IMR-90 (cell line): ENCODE results near the gene PHAF1. TPM values are rescaled to one million over a fixed set of nuclear protein-coding genes. Genes with fewer than 3 reads are reported as not detected.
A peak's percentile ranks its signal among the peaks of the same experiment; 100 is the strongest.

ENCODE experiments used
- ATAC-seq: fragments of 200-7000 bp; cut with Tn5 transposase; 2 replicates; pipeline ENCODE4 v1.9.1; 2020; ENCODE audit warnings: low read depth, mild to moderate bottlenecking, moderate library complexity
- BruUV-seq: library from RNA; stranded (reverse); fragments of 400-500 nt; replicated peaks from 2 replicates; lab custom pipeline; 2021; lab: Mats Ljungman, UMichigan
- CTCF ChIA-PET: fragments of 300-600 bp; formaldehyde crosslinking; extraction: SDS; loops from one replicate; lab custom pipeline; 2021; ENCODE audit warnings: antibody characterized with exemption; lab: Yijun Ruan, JAX
- POLR2A ChIA-PET: fragments of 300-600 bp; sonication (Branson Sonifier 250); formaldehyde crosslinking; loops from one replicate; lab custom pipeline; 2022; ENCODE audit warnings: antibody characterized with exemption; ENCODE audit not compliant: unreplicated experiment; lab: Charles Lee
- DNase-seq: peaks from one replicate; pipeline ENCODE4 v3.0.0; 2013
- H2AFZ ChIP-seq: replicated peaks from 2 replicates; pipeline ENCODE3; 2013; ENCODE audit warnings: low read length, mild to moderate bottlenecking; ENCODE audit not compliant: poor library complexity
- H2AK5ac ChIP-seq: 2 replicates; pipeline ENCODE4 v1.6.1; 2013; ENCODE audit warnings: low read depth, low read length, inconsistent platforms
- H2AK9ac ChIP-seq: replicated peaks from 2 replicates; pipeline ENCODE3; 2013; ENCODE audit warnings: mild to moderate bottlenecking, low read depth, low read length, moderate library complexity; ENCODE audit not compliant: poor library complexity
- H2BK120ac ChIP-seq: 2 replicates; pipeline ENCODE4 v1.6.1; 2013; ENCODE audit warnings: low read depth, low read length, inconsistent platforms
- H2BK15ac ChIP-seq: 3 replicates; pipeline ENCODE4 v1.6.1; 2013; ENCODE audit warnings: low read depth, low read length, inconsistent platforms
- H2BK20ac ChIP-seq: 2 replicates; pipeline ENCODE4 v1.6.1; 2013; ENCODE audit warnings: low read depth, mild to moderate bottlenecking, inconsistent platforms, low read length, moderate library complexity
- H2BK5ac ChIP-seq: 2 replicates; pipeline ENCODE4 v1.6.1; 2013; ENCODE audit warnings: mild to moderate bottlenecking, low read depth, low read length, inconsistent platforms; ENCODE audit not compliant: poor library complexity, severe bottlenecking
- H3K14ac ChIP-seq: replicated peaks from 2 replicates; pipeline ENCODE4 v1.6.1; 2013; ENCODE audit warnings: low read depth, low read length, inconsistent platforms
- H3K18ac ChIP-seq: 2 replicates; pipeline ENCODE4 v1.6.1; 2013; ENCODE audit warnings: low read depth, low read length, control low read depth
- H3K23ac ChIP-seq: 2 replicates; pipeline ENCODE4 v1.6.1; 2013; ENCODE audit warnings: low read depth, low read length, inconsistent platforms
- H3K27ac ChIP-seq: 2 replicates; pipeline ENCODE4 v1.5.1; 2013; ENCODE audit warnings: mild to moderate bottlenecking, control low read depth, low read length; ENCODE audit not compliant: insufficient read depth
- H3K27me3 ChIP-seq: 2 replicates; pipeline ENCODE4 v1.6.1; 2013; ENCODE audit warnings: low read length; ENCODE audit not compliant: control insufficient read depth, insufficient read depth
- H3K36me3 ChIP-seq: 2 replicates; pipeline ENCODE4 v1.6.1; 2013; ENCODE audit warnings: low read length, mixed read lengths; ENCODE audit not compliant: control insufficient read depth, insufficient read depth
- H3K4ac ChIP-seq: 2 replicates; pipeline ENCODE4 v1.6.1; 2013; ENCODE audit warnings: low read depth, low read length, inconsistent platforms
- H3K4me1 ChIP-seq: 2 replicates; pipeline ENCODE4 v1.6.1; 2013; ENCODE audit warnings: low read length, mixed read lengths; ENCODE audit not compliant: control insufficient read depth, insufficient read depth
- H3K4me2 ChIP-seq: 2 replicates; pipeline ENCODE4 v1.6.1; 2013; ENCODE audit warnings: low read depth, mild to moderate bottlenecking, control low read depth, low read length, moderate library complexity
- H3K4me3 ChIP-seq: 2 replicates; pipeline ENCODE4 v1.5.1; 2013; ENCODE audit warnings: low read depth, mild to moderate bottlenecking, control low read depth, low read length, moderate library complexity; ENCODE audit not compliant: insufficient read depth
- H3K56ac ChIP-seq: 2 replicates; pipeline ENCODE4 v1.6.1; 2013; ENCODE audit warnings: low read length, inconsistent platforms; ENCODE audit not compliant: insufficient read depth; ENCODE audit errors: extremely low read depth
- H3K79me1 ChIP-seq, 2 experiments: 2 replicates each; pipeline ENCODE4 v1.6.1; 2013; ENCODE audit warnings: low read length in 2 of 2, inconsistent platforms in 1 of 2, low read depth in 1 of 2
- H3K9ac ChIP-seq: 2 replicates; pipeline ENCODE4 v1.6.1; 2013; ENCODE audit warnings: low read depth, low read length, control low read depth
- H3K9me1 ChIP-seq: 2 replicates; pipeline ENCODE4 v1.6.1; 2013; ENCODE audit warnings: low read length, inconsistent platforms; ENCODE audit not compliant: insufficient read depth
- H3K9me3 ChIP-seq: 2 replicates; pipeline ENCODE4 v1.6.1; 2013; ENCODE audit warnings: low read length; ENCODE audit not compliant: control insufficient read depth, insufficient read depth
- H4K20me1 ChIP-seq: 2 replicates; pipeline ENCODE4 v1.6.1; 2013; ENCODE audit warnings: low read length, inconsistent platforms; ENCODE audit not compliant: insufficient read depth
- H4K5ac ChIP-seq: 2 replicates; pipeline ENCODE4 v1.6.1; 2013; ENCODE audit warnings: mild to moderate bottlenecking, low read depth, low read length, control low read depth
- H4K8ac ChIP-seq, 2 experiments: 2 replicates each; pipeline ENCODE4 v1.6.1; 2013; ENCODE audit warnings: low read depth in 2 of 2, low read length in 2 of 2, control low read depth in 1 of 2, inconsistent platforms in 1 of 2
- H4K91ac ChIP-seq: 2 replicates; pipeline ENCODE4 v1.6.1; 2013; ENCODE audit warnings: low read depth, low read length, inconsistent platforms; ENCODE audit not compliant: insufficient read depth
- BHLHE40 ChIP-seq: fragments of 150-350 bp; IDR thresholded peaks from 2 replicates; pipeline ENCODE4 v1.6.1; 2016; ENCODE audit warnings: mild to moderate bottlenecking, low read depth, low read length
- CEBPB ChIP-seq: IDR thresholded peaks from 2 replicates; pipeline ENCODE4 v1.6.1; 2012; ENCODE audit warnings: low read depth, low read length, improper control_type of control experiment
- CTCF ChIP-seq: conservative IDR thresholded peaks from 2 replicates; pipeline ENCODE4 v1.5.1; 2012; ENCODE audit warnings: mild to moderate bottlenecking, low read depth, low read length, improper control_type of control experiment
- FOS ChIP-seq: fragments of 150-350 bp; IDR thresholded peaks from 2 replicates; pipeline ENCODE4 v1.6.1; 2016; ENCODE audit warnings: low read depth, low read length
- MAZ ChIP-seq: IDR thresholded peaks from 2 replicates; pipeline ENCODE4 v1.6.1; 2012; ENCODE audit warnings: low read depth, mild to moderate bottlenecking, low read length, improper control_type of control experiment, moderate library complexity, borderline replicate concordance
- POLR2A ChIP-seq: IDR thresholded peaks from 2 replicates; pipeline ENCODE4 v1.6.1; 2012; ENCODE audit warnings: mild to moderate bottlenecking, low read depth, low read length
- RCOR1 ChIP-seq: IDR thresholded peaks from 2 replicates; pipeline ENCODE4 v1.6.1; 2012; ENCODE audit warnings: mild to moderate bottlenecking, low read length, improper control_type of control experiment; ENCODE audit not compliant: insufficient replicate concordance
- RFX5 ChIP-seq: IDR thresholded peaks from 2 replicates; pipeline ENCODE4 v1.8.0; 2012; ENCODE audit warnings: low read depth, mild to moderate bottlenecking, low read length, moderate library complexity
- SMC3 ChIP-seq: fragments of 150-350 bp; IDR thresholded peaks from 2 replicates; pipeline ENCODE4 v1.6.1; 2016; ENCODE audit warnings: low read depth, mild to moderate bottlenecking, antibody characterized with exemption, low read length, moderate library complexity
- WGBS, 2 experiments: methylation state at CpG; one replicate each; pipeline versions ENCODE4 v1.1.5 to v1.1.7; 2013; ENCODE audit warnings: missing lambda C conversion rate in 2 of 2; ENCODE audit not compliant: insufficient read length in 1 of 2; ENCODE audit errors: extremely low coverage in 2 of 2; 5-methylcytosine and 5-hydroxymethylcytosine counted together
- dilution Hi-C: fragments of 300-500 bp; cut with HindIII; formaldehyde crosslinking; loops from one replicate; pipeline ENCODE4 v1.14.3; 2018; ENCODE audit warnings: low sequenced_read_pairs; ENCODE audit not compliant: unreplicated experiment
- in situ Hi-C: fragments of 300-500 bp; cut with MboI; formaldehyde crosslinking; loops from 3 replicates; pipeline ENCODE4 v1.14.3; 2019; ENCODE audit warnings: low sequenced_read_pairs, inconsistent platforms, mixed read lengths
- intact Hi-C: fragments of 100-400 bp; cut with micrococcal nuclease; formaldehyde crosslinking; loops from 2 replicates; pipeline ENCODE4 v1.10.0; 2022
- polyA plus RNA-seq, 3 experiments: library from polyadenylated mRNA; depleted of rRNA; stranded (reverse); fragments of >200 nt; gene quantifications; 2 replicates each; pipeline ENCODE4 v1.2.3, GENCODE V29; 2012; ENCODE audit warnings: low replicate concordance in 1 of 3
- total RNA-seq: library from RNA; depleted of rRNA; stranded (reverse); fragments of >200 nt; gene quantifications from 2 replicates; pipeline ENCODE4 v1.2.3, GENCODE V29; 2012

Gene PHAF1
- total and polyA plus RNA-seq, 2 of the 4 experiments (the other 2 are of a cell fraction), result 14.0 to 19.8 TPM

- H3K9ac ChIP-seq, result no peak overlapping the region
- peak overlapping the region; percentile 98 for H2AFZ ChIP-seq
- peak overlapping the region; percentile 67 for H4K5ac ChIP-seq
- H3K4me3 ChIP-seq, result no peak overlapping the region
- H3K14ac ChIP-seq, result no peak overlapping the region
- H3K4me1 ChIP-seq, result peaks cover 31% of the 10 kb centered on the region
- no peak overlapping the region; the same call in 1 of the 2 replicates for H3K27ac ChIP-seq
- H3K27me3 ChIP-seq, result peaks cover 17% of the 10 kb centered on the region; the same call in 1 of the 2 replicates
- H3K79me1 ChIP-seq, result peaks cover 9 to 31% of the 10 kb centered on the region in 2 experiments; a peak in 3 of 4 replicates
- peaks cover 20% of the 10 kb centered on the region for H3K9me1 ChIP-seq
- no peak overlapping the region for H2BK20ac ChIP-seq
- H3K9me3 ChIP-seq, result no peaks in the 10 kb centered on the region
- no peak overlapping the region for H2AK9ac ChIP-seq
- no peaks in the 10 kb centered on the region for H3K36me3 ChIP-seq
- H3K23ac ChIP-seq, result peak overlapping the region; percentile 21; the same call in 1 of the 2 replicates
- ATAC-seq (no peak), DNase-seq (no peak)
- POLR2A ChIA-PET, result interaction anchor here (0.6 kb wide), 1 partner anchor 232 kb away, joined by 3 read pairs; no protein-coding TSS in a partner anchor
- CTCF ChIA-PET, result interaction anchor here (1.1 to 1.3 kb wide), 2 partner anchors 14 to 17 kb away, joined by 4 to 5 read pairs; no protein-coding TSS in a partner anchor
- H2BK15ac ChIP-seq, result peak overlapping the region; percentile 21; the same call in 2 of the 3 replicates
- no peak overlapping the region for H2BK5ac ChIP-seq
- no peak overlapping the region for H3K56ac ChIP-seq
- in situ Hi-C loops (no loop called here), intact Hi-C loops (no loop called here), dilution Hi-C loops (no loop called here)
- peak overlapping the region; percentile 67 for H3K4ac ChIP-seq
- peak overlapping the region; percentile 15; the same call in 1 of the 2 replicates for H2BK120ac ChIP-seq
- peak overlapping the region; percentile 1; the same call in 1 of the 2 replicates for H3K18ac ChIP-seq
- BruUV-seq, result no TSS peak
- no peak overlapping the region for H3K4me2 ChIP-seq
- TF ChIP-seq MAZ, result no peak
- no peak for TF ChIP-seq SMC3
- no peak for TF ChIP-seq POLR2A
- TF ChIP-seq BHLHE40, result no peak
- TF ChIP-seq FOS, result no peak
- TF ChIP-seq CTCF, result no peak
- no peak for TF ChIP-seq CEBPB
- no peak for TF ChIP-seq RFX5
- TF ChIP-seq RCOR1, result no peak
- H2AK5ac ChIP-seq, result peak overlapping the region; percentile 66
- H4K91ac ChIP-seq, result peak overlapping the region; percentile 24; the same call in 1 of the 2 replicates
- H4K20me1 ChIP-seq, result no peaks in the 10 kb centered on the region
- WGBS, 2 experiments, result 24% methylated on average over 3 of the region's 9 CpGs; no CpG with 5 or more reads in 1 of the 2 experiments
- H4K8ac ChIP-seq, result peak overlapping the region in 1 of 2 experiments; percentile 95; a peak in 2 of 4 replicates
Measured at GRCh38 chr16:67169011-67169451, 59.3 kb downstream of the PHAF1 start.
